CD8-positive, alpha-beta memory T cell (primary cell): ENCODE measurements around the gene ZSCAN31. TPM values are rescaled to one million over a fixed set of nuclear protein-coding genes. Genes with fewer than 3 reads are reported as not detected.
"Not testable (repeated sequence)": the region's sequence is repeated elsewhere in the genome, so short reads cannot be mapped to it uniquely, and the experiment has no call there.

ENCODE experiments used
- CTCF ChIA-PET: fragments of 350-600 bp; sonication (Branson Sonifier 250); formaldehyde crosslinking; loops from one replicate; lab custom pipeline; 2021; ENCODE audit warnings: antibody characterized with exemption; lab: Charles Lee
- POLR2A ChIA-PET: fragments of 350-600 bp; sonication (Branson Sonifier 250); formaldehyde crosslinking; loops from one replicate; lab custom pipeline; 2021; ENCODE audit warnings: antibody characterized with exemption; lab: Charles Lee
- DNase-seq, 5 donors: peaks; one replicate each; pipeline versions ENCODE4 v3.0.0 to v3.0.0-alpha.2; 2020 to 2022; ENCODE audit warnings: mixed read lengths in 1 of 5
- H3K27ac ChIP-seq: one replicate; pipeline ENCODE4 v1.7.0; 2013; ENCODE audit warnings: low read depth, mild to moderate bottlenecking, low read length, moderate library complexity
- H3K27me3 ChIP-seq: 2 replicates; pipeline ENCODE4 v1.7.0; 2013; ENCODE audit warnings: low read length, mild to moderate bottlenecking; ENCODE audit not compliant: insufficient read depth, poor library complexity, severe bottlenecking
- H3K36me3 ChIP-seq: 2 replicates; pipeline ENCODE4 v1.7.0; 2013; ENCODE audit warnings: mild to moderate bottlenecking, low read length, moderate library complexity; ENCODE audit not compliant: insufficient read depth
- H3K4me1 ChIP-seq: 2 replicates; pipeline ENCODE4 v1.7.0; 2013; ENCODE audit warnings: mild to moderate bottlenecking, low read length, moderate library complexity; ENCODE audit not compliant: insufficient read depth
- H3K4me3 ChIP-seq: 2 replicates; pipeline ENCODE4 v1.7.0; 2013; ENCODE audit warnings: mild to moderate bottlenecking, low read length
- H3K9me3 ChIP-seq: 2 replicates; pipeline ENCODE4 v1.7.0; 2013; ENCODE audit warnings: mild to moderate bottlenecking, low read length
- H3K27ac Mint-ChIP-seq, 8 donors: one replicate each; pipeline ENCODE4 v1.8.0; 2020 to 2021; ENCODE audit warnings: mixed read lengths in 8 of 8, mild to moderate bottlenecking in 6 of 8, inconsistent platforms in 3 of 8, moderate library complexity in 3 of 8
- H3K27me3 Mint-ChIP-seq, 2 donors: one replicate each; pipeline ENCODE4 v1.8.0; 2020 to 2021; ENCODE audit warnings: mixed read lengths in 2 of 2, mild to moderate bottlenecking in 1 of 2, moderate library complexity in 1 of 2
- H3K36me3 Mint-ChIP-seq, 3 donors: one replicate each; pipeline ENCODE4 v1.8.0; 2020 to 2021; ENCODE audit warnings: mixed read lengths in 3 of 3, inconsistent platforms in 1 of 3, mild to moderate bottlenecking in 1 of 3
- H3K4me1 Mint-ChIP-seq, 3 donors: one replicate each; pipeline ENCODE4 v1.8.0; 2020 to 2021; ENCODE audit warnings: mixed read lengths in 3 of 3, inconsistent platforms in 1 of 3, mild to moderate bottlenecking in 1 of 3
- H3K4me3 Mint-ChIP-seq, 7 donors: one replicate each; pipeline ENCODE4 v1.8.0; 2020 to 2021; ENCODE audit warnings: mixed read lengths in 7 of 7, mild to moderate bottlenecking in 6 of 7, moderate library complexity in 4 of 7, inconsistent platforms in 2 of 7
- H3K9me3 Mint-ChIP-seq, 5 donors: one replicate each; pipeline ENCODE4 v1.8.0; 2020 to 2022; ENCODE audit warnings: mixed read lengths in 5 of 5, mild to moderate bottlenecking in 3 of 5, moderate library complexity in 2 of 5, inconsistent platforms in 1 of 5
- polyA plus RNA-seq: library from polyadenylated mRNA; unstranded; fragments of 300-500 nt; fragmentation: Illumina TruSeq; gene quantifications from one replicate; pipeline ENCODE4 v1.2.3, GENCODE V29; 2021
- total RNA-seq, 2 experiments: library from RNA; stranded (reverse); gene quantifications; one replicate each; pipeline ENCODE4 v1.2.3, GENCODE V29; 2021

ZSCAN31 gene
- total and polyA plus RNA-seq, 3 experiments from 2014 or later: 0.72 to 2.6 (median 1.1) TPM

- Mint-ChIP-seq H3K4me3 (no peak overlapping the region), H3K27ac (peak overlapping the region in 2 of 8 donors; percentile 13 to 39), H3K9me3 (peaks cover 5 to 9% (median 8%) of the 10 kb centered on the region in 5 donors), H3K4me1 (peaks cover 1 to 8% (median 5%) of the 10 kb centered on the region in 3 donors), H3K27me3 (no peaks in the 10 kb centered on the region), H3K36me3 (peaks cover 5% of the 10 kb centered on the region in 3 donors)
- H3K27me3 ChIP-seq: no peaks in the 10 kb centered on the region
- ChIA-PET CTCF (interaction anchor here (1.3 kb wide), 1 partner anchor 22 kb away, joined by 4 read pairs; no protein-coding TSS in a partner anchor), POLR2A (no interaction called here)
- DNase-seq: no peak
- no peaks in the 10 kb centered on the region for H3K36me3 ChIP-seq
- H3K9me3 ChIP-seq: no peaks in the 10 kb centered on the region
- peaks cover 21% of the 10 kb centered on the region for H3K4me1 ChIP-seq
- H3K4me3 ChIP-seq: no peak overlapping the region
- H3K27ac ChIP-seq: no peak overlapping the region
Measured at GRCh38 chr6:28333047-28333446, 2.9 kb downstream of the ZSCAN31 start.

- DNase-seq: no peak
- H3K4me1 Mint-ChIP-seq: peaks cover 1 to 8% (median 5%) of the 10 kb centered on the region in 3 donors
- Histone ChIP-seq H3K27ac (no peak overlapping the region), H3K4me3 (no peak overlapping the region), H3K9me3 (peaks cover 19% of the 10 kb centered on the region), H3K27me3 (no peaks in the 10 kb centered on the region), H3K4me1 (peaks cover 4% of the 10 kb centered on the region), H3K36me3 (peaks cover 3% of the 10 kb centered on the region)
- peaks cover 0 to 2% of the 10 kb centered on the region in 2 donors for H3K27me3 Mint-ChIP-seq
- H3K4me3 Mint-ChIP-seq: no peak overlapping the region
- ChIA-PET POLR2A (no interaction called here), CTCF (no interaction called here)
- peaks cover 25 to 36% (median 27%) of the 10 kb centered on the region in 5 donors for H3K9me3 Mint-ChIP-seq
- H3K27ac Mint-ChIP-seq: no peak overlapping the region
- peaks cover 11 to 32% (median 21%) of the 10 kb centered on the region in 3 donors for H3K36me3 Mint-ChIP-seq
Measured at GRCh38 chr6:28330041-28330440, 5.9 kb downstream of the ZSCAN31 start.

GRCh38 chr6:28326371-28326948, 9.5 kb downstream of the ZSCAN31 start:
- POLR2A ChIA-PET: no interaction called here
- H3K4me3 ChIP-seq: no peak overlapping the region
- no peaks in the 10 kb centered on the region for H3K27me3 ChIP-seq
- Mint-ChIP-seq H3K36me3 (peaks cover 11 to 38% (median 21%) of the 10 kb centered on the region in 3 donors), H3K27me3 (peaks cover 2 to 7% of the 10 kb centered on the region in 2 donors), H3K9me3 (peaks cover 26 to 39% (median 27%) of the 10 kb centered on the region in 5 donors), H3K4me3 (no peak overlapping the region), H3K27ac (no peak overlapping the region), H3K4me1 (no peaks in the 10 kb centered on the region)
- peaks cover 19% of the 10 kb centered on the region for H3K9me3 ChIP-seq
- CTCF ChIA-PET: no interaction called here
- H3K27ac ChIP-seq: no peak overlapping the region
- H3K4me1 ChIP-seq: no peaks in the 10 kb centered on the region
- no peak for DNase-seq
- peaks cover 3% of the 10 kb centered on the region for H3K36me3 ChIP-seq

GRCh38 chr6:28323813-28324424, 12.0 kb downstream of the ZSCAN31 start:
- CTCF ChIA-PET: no interaction called here
- peaks cover 22 to 35% (median 24%) of the 10 kb centered on the region in 5 donors for H3K9me3 Mint-ChIP-seq
- H3K27ac ChIP-seq: no peak overlapping the region
- H3K4me1 ChIP-seq: no peaks in the 10 kb centered on the region
- no peak overlapping the region for H3K27ac Mint-ChIP-seq
- peaks cover 19% of the 10 kb centered on the region for H3K9me3 ChIP-seq
- no peaks in the 10 kb centered on the region for H3K4me1 Mint-ChIP-seq
- no peak overlapping the region for H3K4me3 ChIP-seq
- POLR2A ChIA-PET: no interaction called here
- H3K36me3 ChIP-seq: peaks cover 3% of the 10 kb centered on the region
- no peaks in the 10 kb centered on the region for H3K27me3 ChIP-seq
- H3K36me3 Mint-ChIP-seq: peaks cover 7 to 40% (median 18%) of the 10 kb centered on the region in 3 donors
- H3K27me3 Mint-ChIP-seq: peaks cover 2 to 10% of the 10 kb centered on the region in 2 donors
- DNase-seq: no peak
- no peak overlapping the region for H3K4me3 Mint-ChIP-seq

- Mint-ChIP-seq H3K4me1 (no peaks in the 10 kb centered on the region), H3K27me3 (peaks cover 2 to 12% of the 10 kb centered on the region in 2 donors), H3K9me3 (peaks cover 17 to 26% (median 19%) of the 10 kb centered on the region in 5 donors), H3K36me3 (peaks cover 6 to 35% (median 16%) of the 10 kb centered on the region in 3 donors), H3K27ac (no peak overlapping the region), H3K4me3 (no peak overlapping the region)
- H3K4me1 ChIP-seq: no peaks in the 10 kb centered on the region
- H3K27ac ChIP-seq: no peak overlapping the region
- POLR2A ChIA-PET: no interaction called here
- no peak for DNase-seq
- H3K9me3 ChIP-seq: peaks cover 18% of the 10 kb centered on the region
- CTCF ChIA-PET: no interaction called here
- peaks cover 3% of the 10 kb centered on the region for H3K36me3 ChIP-seq
- no peaks in the 10 kb centered on the region for H3K27me3 ChIP-seq
- no peak overlapping the region for H3K4me3 ChIP-seq
Measured at GRCh38 chr6:28322661-28323060, 13.3 kb downstream of the ZSCAN31 start.

GRCh38 chr6:28317866-28318265, 18.1 kb downstream of the ZSCAN31 start:
- H3K4me3 ChIP-seq, H3K4me3 Mint-ChIP-seq, H3K27ac Mint-ChIP-seq, H3K9me3 ChIP-seq, H3K4me1 ChIP-seq, H3K9me3 Mint-ChIP-seq, CTCF ChIA-PET, H3K4me1 Mint-ChIP-seq, H3K27ac ChIP-seq, H3K27me3 ChIP-seq, DNase-seq, POLR2A ChIA-PET, H3K36me3 ChIP-seq, H3K36me3 Mint-ChIP-seq: not testable (repeated sequence)
- peaks cover 4 to 30% of the 10 kb centered on the region in 2 donors for H3K27me3 Mint-ChIP-seq

GRCh38 chr6:28315628-28316027, 20.3 kb downstream of the ZSCAN31 start:
- H3K36me3 ChIP-seq: no peaks in the 10 kb centered on the region
- Mint-ChIP-seq H3K36me3 (peaks cover 0 to 6% (median 0%) of the 10 kb centered on the region in 3 donors), H3K4me3 (no peak overlapping the region), H3K27ac (peak overlapping the region in 2 of 8 donors; percentile 29 to 66), H3K27me3 (peaks cover 10 to 34% of the 10 kb centered on the region in 2 donors), H3K9me3 (peaks cover 0 to 3% (median 0%) of the 10 kb centered on the region in 5 donors), H3K4me1 (no peaks in the 10 kb centered on the region)
- H3K4me3 ChIP-seq: no peak overlapping the region
- ChIA-PET POLR2A (no interaction called here), CTCF (no interaction called here)
- H3K27ac ChIP-seq: peak overlapping the region; percentile 3
- no peak for DNase-seq
- no peaks in the 10 kb centered on the region for H3K4me1 ChIP-seq
- peaks cover 6% of the 10 kb centered on the region for H3K27me3 ChIP-seq
- H3K9me3 ChIP-seq: no peaks in the 10 kb centered on the region

GRCh38 chr6:28312939-28313338, 23.0 kb downstream of the ZSCAN31 start:
- H3K36me3 Mint-ChIP-seq: peaks cover 0 to 6% (median 0%) of the 10 kb centered on the region in 3 donors
- ChIA-PET CTCF (no interaction called here), POLR2A (no interaction called here)
- H3K27me3 Mint-ChIP-seq: peaks cover 11 to 53% of the 10 kb centered on the region in 2 donors
- H3K4me1 Mint-ChIP-seq: no peaks in the 10 kb centered on the region
- H3K4me3 ChIP-seq: no peak overlapping the region
- H3K27me3 ChIP-seq: peaks cover 6% of the 10 kb centered on the region
- H3K9me3 ChIP-seq: no peaks in the 10 kb centered on the region
- DNase-seq: no peak
- H3K9me3 Mint-ChIP-seq: peaks cover 0 to 3% (median 0%) of the 10 kb centered on the region in 5 donors
- no peaks in the 10 kb centered on the region for H3K4me1 ChIP-seq
- no peak overlapping the region for H3K27ac Mint-ChIP-seq
- no peak overlapping the region for H3K4me3 Mint-ChIP-seq
- H3K36me3 ChIP-seq: no peaks in the 10 kb centered on the region
- H3K27ac ChIP-seq: no peak overlapping the region
